Sigmoid colon (tissue), 3 donors: ENCODE measurements around the gene PLA2G5.

Experiments used
- POLR2A ChIP-seq, 2 donors: fragments of 450-650 bp; IDR thresholded peaks; one replicate each; pipeline ENCODE4 v1.6.1; 2016; ENCODE audit warnings: antibody characterized with exemption in 2 of 2, mild to moderate bottlenecking in 2 of 2, moderate library complexity in 2 of 2
- TF ChIP-seq, protein P1 (sequence below), 4 experiments: fragments of 450-650 bp in 3 of 4; fragments of 200-600 bp in 1 of 4; IDR thresholded peaks; one replicate each; pipeline ENCODE4 v1.5.1; 2016 to 2019; ENCODE audit warnings: antibody characterized with exemption in 4 of 4, mild to moderate bottlenecking in 3 of 4, moderate library complexity in 2 of 4

DNA sequence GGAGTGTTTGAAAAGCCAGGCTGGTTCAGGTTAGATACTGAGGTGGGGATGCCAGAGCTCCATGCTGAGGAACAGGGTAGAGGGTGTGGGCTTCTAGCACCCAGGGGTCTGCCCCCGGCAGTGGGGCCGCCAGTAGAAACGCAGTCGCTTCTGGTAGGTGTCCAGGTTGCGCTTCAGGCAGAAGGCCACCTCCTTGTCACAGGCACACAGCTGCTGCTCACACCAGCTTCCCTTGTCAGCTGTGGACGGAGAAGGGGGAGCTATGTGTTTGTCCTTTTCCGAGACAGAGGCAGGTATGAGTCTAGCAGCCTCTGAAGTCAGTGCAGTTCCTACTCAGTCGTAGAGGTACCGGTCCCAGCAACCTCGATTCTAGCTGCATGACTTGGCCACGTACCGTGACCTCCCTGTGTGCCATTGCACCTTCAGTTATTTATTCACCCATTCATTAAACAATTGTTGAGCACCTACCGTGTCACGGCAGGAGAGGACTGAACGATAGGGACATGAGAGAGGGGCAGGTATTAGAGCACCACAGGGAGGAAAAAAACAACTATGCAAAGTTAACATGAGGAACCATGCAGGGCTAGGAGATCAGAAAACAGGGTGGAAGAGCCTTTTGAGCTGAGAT lies 44.1 kb downstream of the PLA2G5 start:
- TF ChIP-seq, protein P1, sequence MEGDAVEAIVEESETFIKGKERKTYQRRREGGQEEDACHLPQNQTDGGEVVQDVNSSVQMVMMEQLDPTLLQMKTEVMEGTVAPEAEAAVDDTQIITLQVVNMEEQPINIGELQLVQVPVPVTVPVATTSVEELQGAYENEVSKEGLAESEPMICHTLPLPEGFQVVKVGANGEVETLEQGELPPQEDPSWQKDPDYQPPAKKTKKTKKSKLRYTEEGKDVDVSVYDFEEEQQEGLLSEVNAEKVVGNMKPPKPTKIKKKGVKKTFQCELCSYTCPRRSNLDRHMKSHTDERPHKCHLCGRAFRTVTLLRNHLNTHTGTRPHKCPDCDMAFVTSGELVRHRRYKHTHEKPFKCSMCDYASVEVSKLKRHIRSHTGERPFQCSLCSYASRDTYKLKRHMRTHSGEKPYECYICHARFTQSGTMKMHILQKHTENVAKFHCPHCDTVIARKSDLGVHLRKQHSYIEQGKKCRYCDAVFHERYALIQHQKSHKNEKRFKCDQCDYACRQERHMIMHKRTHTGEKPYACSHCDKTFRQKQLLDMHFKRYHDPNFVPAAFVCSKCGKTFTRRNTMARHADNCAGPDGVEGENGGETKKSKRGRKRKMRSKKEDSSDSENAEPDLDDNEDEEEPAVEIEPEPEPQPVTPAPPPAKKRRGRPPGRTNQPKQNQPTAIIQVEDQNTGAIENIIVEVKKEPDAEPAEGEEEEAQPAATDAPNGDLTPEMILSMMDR (IDR thresholded peaks at IDR 0.05): no peak
- TF ChIP-seq POLR2A (IDR thresholded peaks at IDR 0.05): no peak
